GM12878 (cell line): ENCODE measurements around the gene GPATCH2L. TPM values are rescaled to one million over a fixed set of nuclear protein-coding genes. Genes with fewer than 3 reads are reported as not detected.

ENCODE experiments used
- ASH2L ChIP-seq: fragments of 300-600, 200-600 bp; sonication (generic); IDR thresholded peaks from 2 replicates; pipeline ENCODE4 v1.6.1; 2017; ENCODE audit warnings: low read depth, mild to moderate bottlenecking, borderline replicate concordance
- CHD4 ChIP-seq: fragments of 200-600 bp; sonication (generic); IDR thresholded peaks from 2 replicates; pipeline ENCODE4 v1.6.1; 2016; ENCODE audit warnings: mild to moderate bottlenecking
- ESRRA ChIP-seq: IDR thresholded peaks from 2 replicates; pipeline ENCODE4 v1.6.1; 2012; ENCODE audit warnings: mild to moderate bottlenecking, low read length, improper control_type of control experiment
- FOXK2 ChIP-seq: fragments of 450-650 bp; IDR thresholded peaks from 2 replicates; pipeline ENCODE4 v1.6.1; 2017; ENCODE audit warnings: mild to moderate bottlenecking, moderate library complexity
- HDAC6 ChIP-seq: fragments of 200-600 bp; sonication (generic); IDR thresholded peaks from one replicate; pipeline ENCODE4 v1.8.0; 2017; ENCODE audit warnings: antibody characterized with exemption; ENCODE audit not compliant: unreplicated experiment
- KAT2A ChIP-seq: conservative IDR thresholded peaks from 2 replicates; pipeline ENCODE4 v1.6.1; 2011; ENCODE audit warnings: low read depth, low read length; ENCODE audit not compliant: control insufficient read depth
- MTA2 ChIP-seq: fragments of 450-650 bp; IDR thresholded peaks from 2 replicates; pipeline ENCODE4 v1.6.1; 2016; ENCODE audit warnings: low read depth, mild to moderate bottlenecking, moderate library complexity
- NRF1 ChIP-seq: conservative IDR thresholded peaks from 2 replicates; pipeline ENCODE4 v1.6.1; 2011; ENCODE audit warnings: mild to moderate bottlenecking, low read depth, low read length, improper control_type of control experiment
- PAX5 ChIP-seq: IDR thresholded peaks from 2 replicates; pipeline ENCODE4 v1.6.1; 2011; ENCODE audit warnings: low read depth, low read length, borderline replicate concordance
- POLR2AphosphoS5 ChIP-seq: IDR thresholded peaks from 2 replicates; pipeline ENCODE4 v1.6.1; 2011; ENCODE audit warnings: mild to moderate bottlenecking, low read length, inconsistent platforms
- SMAD5 ChIP-seq: IDR thresholded peaks from 2 replicates; pipeline ENCODE4 v1.6.1; 2016; ENCODE audit warnings: antibody characterized with exemption, low read depth
- SPI1 ChIP-seq: IDR thresholded peaks from 2 replicates; pipeline ENCODE4 v1.6.1; 2011; ENCODE audit warnings: low read depth, mild to moderate bottlenecking, low read length, moderate library complexity, borderline replicate concordance; ENCODE audit not compliant: insufficient read depth
- SRF ChIP-seq, 2 experiments: IDR thresholded peaks; 2 replicates each; pipeline ENCODE4 v1.6.1; 2011; ENCODE audit warnings: low read depth in 2 of 2, low read length in 2 of 2, mild to moderate bottlenecking in 1 of 2, moderate library complexity in 1 of 2
- STAT1 ChIP-seq: fragments of 450-650 bp; conservative IDR thresholded peaks from 2 replicates; pipeline ENCODE4 v1.6.1; 2014; ENCODE audit warnings: antibody characterized with exemption, mild to moderate bottlenecking
- STAT3 ChIP-seq: IDR thresholded peaks from 2 replicates; pipeline ENCODE4 v1.6.1; 2011; ENCODE audit warnings: low read depth, low read length, improper control_type of control experiment
- TAF1 ChIP-seq: IDR thresholded peaks from 2 replicates; pipeline ENCODE4 v1.6.1; 2011; ENCODE audit warnings: mild to moderate bottlenecking, low read depth, low read length, borderline replicate concordance
- TCF12 ChIP-seq: IDR thresholded peaks from 2 replicates; pipeline ENCODE4 v1.6.1; 2011; ENCODE audit warnings: low read depth, mild to moderate bottlenecking, low read length
- TCF7 ChIP-seq: IDR thresholded peaks from 2 replicates; pipeline ENCODE4 v1.6.1; 2014; ENCODE audit warnings: antibody characterized with exemption, borderline replicate concordance
- ZNF274 ChIP-seq: IDR thresholded peaks from one replicate; pipeline ENCODE4 v1.8.0; 2011; ENCODE audit not compliant: insufficient read length, insufficient read depth
- ZNF622 ChIP-seq: fragments of 450-650 bp; IDR thresholded peaks from 2 replicates; pipeline ENCODE4 v1.6.1; 2017; ENCODE audit warnings: mild to moderate bottlenecking, inconsistent platforms
- polyA plus RNA-seq, 11 experiments: library from polyadenylated mRNA; depleted of rRNA in 4 of 11; unstranded in 6 of 11; stranded (reverse) in 5 of 11; fragments of >200 nt; fragmentation: Nextera tagmentation in 4 of 11; fragmentation: Illumina TruSeq in 1 of 11; extraction: Ambion mirVana in 4 of 11; extraction: Trizol in 1 of 11; gene quantifications; 1 replicate in 1 of 11; 2 replicates in 10 of 11; pipeline versions ENCODE4 v1.2.1 to v1.2.3, GENCODE V29; 2011 to 2016; ENCODE audit warnings: inconsistent platforms in 2 of 11, missing spikeins in 2 of 11, low read depth in 1 of 11
- total RNA-seq, 4 experiments: library from RNA; depleted of rRNA in 3 of 4; stranded (reverse); fragments of >200 nt in 3 of 4; fragmentation: Illumina TruSeq in 1 of 4; extraction: Trizol in 1 of 4; gene quantifications; 2 replicates each; pipeline versions ENCODE4 v1.2.1 to v1.2.3, GENCODE V29; 2013 to 2021
- TF ChIP-seq, protein P1 (sequence below): IDR thresholded peaks from 2 replicates; pipeline ENCODE4 v1.6.1; 2012; ENCODE audit warnings: low read depth, low read length, improper control_type of control experiment
- TF ChIP-seq, protein P2 (sequence below): fragments of 450-650 bp; IDR thresholded peaks from 2 replicates; pipeline ENCODE4 v1.6.1; 2017; ENCODE audit warnings: mild to moderate bottlenecking, low read depth, inconsistent platforms; ENCODE audit not compliant: poor library complexity, severe bottlenecking
- TF ChIP-seq, protein P3 (sequence below): fragments of 150-350 bp; IDR thresholded peaks from 2 replicates; pipeline ENCODE4 v1.6.1; 2014; ENCODE audit warnings: mild to moderate bottlenecking, low read depth, low read length
- TF ChIP-seq, protein P4 (sequence below): fragments of 450-650 bp; IDR thresholded peaks from 2 replicates; pipeline ENCODE4 v1.6.1; 2018; ENCODE audit warnings: borderline replicate concordance, mild to moderate bottlenecking; ENCODE audit not compliant: partially characterized antibody
- TF ChIP-seq, protein P5 (sequence below): fragments of 450-650 bp; IDR thresholded peaks from 2 replicates; pipeline ENCODE4 v1.6.1; 2017; ENCODE audit warnings: borderline replicate concordance

Gene GPATCH2L
- total and polyA plus RNA-seq, 10 of the 15 experiments (the other 5 are each of a cell fraction or from before 2014, with no cell fraction given), result 9.1 to 50.9 (median 24.4) TPM

DNA sequence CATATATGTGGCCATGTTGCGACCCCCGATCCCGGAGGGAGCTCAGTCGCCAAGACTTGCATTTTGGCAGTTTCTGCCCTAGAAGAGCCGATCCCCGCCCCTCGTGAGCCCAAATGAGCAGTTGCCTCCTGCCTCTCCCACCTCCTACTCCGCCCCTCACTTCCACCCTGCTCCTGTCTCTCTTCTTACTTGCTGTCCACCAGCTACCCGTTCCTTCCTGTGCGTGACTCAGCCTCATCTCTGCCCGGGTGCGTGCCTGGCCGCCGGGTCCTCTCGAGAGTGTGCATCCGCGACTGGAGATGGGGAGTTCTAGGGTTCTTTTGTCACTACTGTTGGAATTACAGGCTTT, 585 bp downstream of the GPATCH2L start (continued):
- no peak for TF ChIP-seq ASH2L
- TF ChIP-seq STAT1, result no peak
- no peak for TF ChIP-seq ESRRA
- TF ChIP-seq, protein P1, sequence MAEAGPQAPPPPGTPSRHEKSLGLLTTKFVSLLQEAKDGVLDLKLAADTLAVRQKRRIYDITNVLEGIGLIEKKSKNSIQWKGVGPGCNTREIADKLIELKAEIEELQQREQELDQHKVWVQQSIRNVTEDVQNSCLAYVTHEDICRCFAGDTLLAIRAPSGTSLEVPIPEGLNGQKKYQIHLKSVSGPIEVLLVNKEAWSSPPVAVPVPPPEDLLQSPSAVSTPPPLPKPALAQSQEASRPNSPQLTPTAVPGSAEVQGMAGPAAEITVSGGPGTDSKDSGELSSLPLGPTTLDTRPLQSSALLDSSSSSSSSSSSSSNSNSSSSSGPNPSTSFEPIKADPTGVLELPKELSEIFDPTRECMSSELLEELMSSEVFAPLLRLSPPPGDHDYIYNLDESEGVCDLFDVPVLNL, result no peak
- TF ChIP-seq KAT2A, result no peak
- no peak; the same call in 1 of the 2 replicates for TF ChIP-seq SPI1
- TF ChIP-seq, protein P2, sequence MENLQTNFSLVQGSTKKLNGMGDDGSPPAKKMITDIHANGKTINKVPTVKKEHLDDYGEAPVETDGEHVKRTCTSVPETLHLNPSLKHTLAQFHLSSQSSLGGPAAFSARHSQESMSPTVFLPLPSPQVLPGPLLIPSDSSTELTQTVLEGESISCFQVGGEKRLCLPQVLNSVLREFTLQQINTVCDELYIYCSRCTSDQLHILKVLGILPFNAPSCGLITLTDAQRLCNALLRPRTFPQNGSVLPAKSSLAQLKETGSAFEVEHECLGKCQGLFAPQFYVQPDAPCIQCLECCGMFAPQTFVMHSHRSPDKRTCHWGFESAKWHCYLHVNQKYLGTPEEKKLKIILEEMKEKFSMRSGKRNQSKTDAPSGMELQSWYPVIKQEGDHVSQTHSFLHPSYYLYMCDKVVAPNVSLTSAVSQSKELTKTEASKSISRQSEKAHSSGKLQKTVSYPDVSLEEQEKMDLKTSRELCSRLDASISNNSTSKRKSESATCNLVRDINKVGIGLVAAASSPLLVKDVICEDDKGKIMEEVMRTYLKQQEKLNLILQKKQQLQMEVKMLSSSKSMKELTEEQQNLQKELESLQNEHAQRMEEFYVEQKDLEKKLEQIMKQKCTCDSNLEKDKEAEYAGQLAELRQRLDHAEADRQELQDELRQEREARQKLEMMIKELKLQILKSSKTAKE, result no peak
- TF ChIP-seq, protein P3, sequence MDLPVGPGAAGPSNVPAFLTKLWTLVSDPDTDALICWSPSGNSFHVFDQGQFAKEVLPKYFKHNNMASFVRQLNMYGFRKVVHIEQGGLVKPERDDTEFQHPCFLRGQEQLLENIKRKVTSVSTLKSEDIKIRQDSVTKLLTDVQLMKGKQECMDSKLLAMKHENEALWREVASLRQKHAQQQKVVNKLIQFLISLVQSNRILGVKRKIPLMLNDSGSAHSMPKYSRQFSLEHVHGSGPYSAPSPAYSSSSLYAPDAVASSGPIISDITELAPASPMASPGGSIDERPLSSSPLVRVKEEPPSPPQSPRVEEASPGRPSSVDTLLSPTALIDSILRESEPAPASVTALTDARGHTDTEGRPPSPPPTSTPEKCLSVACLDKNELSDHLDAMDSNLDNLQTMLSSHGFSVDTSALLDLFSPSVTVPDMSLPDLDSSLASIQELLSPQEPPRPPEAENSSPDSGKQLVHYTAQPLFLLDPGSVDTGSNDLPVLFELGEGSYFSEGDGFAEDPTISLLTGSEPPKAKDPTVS, result no peak
- TF ChIP-seq NRF1, result no peak
- no peak for TF ChIP-seq SMAD5
- no peak for TF ChIP-seq SRF (IDR thresholded peaks at IDR 0.05; ENCODE audit: low read depth in 2 of 2, low read length in 2 of 2)
- no peak for TF ChIP-seq MTA2
- peak; percentile 60; the same call in 1 of the 2 replicates for TF ChIP-seq POLR2AphosphoS5
- TF ChIP-seq, protein P4, sequence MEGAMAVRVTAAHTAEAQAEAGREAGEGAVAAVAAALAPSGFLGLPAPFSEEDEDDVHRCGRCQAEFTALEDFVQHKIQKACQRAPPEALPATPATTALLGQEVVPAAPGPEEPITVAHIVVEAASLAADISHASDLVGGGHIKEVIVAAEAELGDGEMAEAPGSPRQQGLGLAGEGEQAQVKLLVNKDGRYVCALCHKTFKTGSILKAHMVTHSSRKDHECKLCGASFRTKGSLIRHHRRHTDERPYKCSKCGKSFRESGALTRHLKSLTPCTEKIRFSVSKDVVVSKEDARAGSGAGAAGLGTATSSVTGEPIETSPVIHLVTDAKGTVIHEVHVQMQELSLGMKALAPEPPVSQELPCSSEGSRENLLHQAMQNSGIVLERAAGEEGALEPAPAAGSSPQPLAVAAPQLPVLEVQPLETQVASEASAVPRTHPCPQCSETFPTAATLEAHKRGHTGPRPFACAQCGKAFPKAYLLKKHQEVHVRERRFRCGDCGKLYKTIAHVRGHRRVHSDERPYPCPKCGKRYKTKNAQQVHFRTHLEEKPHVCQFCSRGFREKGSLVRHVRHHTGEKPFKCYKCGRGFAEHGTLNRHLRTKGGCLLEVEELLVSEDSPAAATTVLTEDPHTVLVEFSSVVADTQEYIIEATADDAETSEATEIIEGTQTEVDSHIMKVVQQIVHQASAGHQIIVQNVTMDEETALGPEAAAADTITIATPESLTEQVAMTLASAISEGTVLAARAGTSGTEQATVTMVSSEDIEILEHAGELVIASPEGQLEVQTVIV, result no peak
- peak; percentile 68; the same call in 1 of the 2 replicates for TF ChIP-seq TCF12
- TF ChIP-seq TCF7, result no peak
- no peak for TF ChIP-seq STAT3
- no peak for TF ChIP-seq ZNF274
- TF ChIP-seq ZNF622, result no peak
- TF ChIP-seq FOXK2, result no peak
- peak; percentile 22; the same call in 1 of the 2 replicates for TF ChIP-seq PAX5
- peak; percentile 62; the same call in 1 of the 2 replicates for TF ChIP-seq TAF1
- TF ChIP-seq, protein P5, sequence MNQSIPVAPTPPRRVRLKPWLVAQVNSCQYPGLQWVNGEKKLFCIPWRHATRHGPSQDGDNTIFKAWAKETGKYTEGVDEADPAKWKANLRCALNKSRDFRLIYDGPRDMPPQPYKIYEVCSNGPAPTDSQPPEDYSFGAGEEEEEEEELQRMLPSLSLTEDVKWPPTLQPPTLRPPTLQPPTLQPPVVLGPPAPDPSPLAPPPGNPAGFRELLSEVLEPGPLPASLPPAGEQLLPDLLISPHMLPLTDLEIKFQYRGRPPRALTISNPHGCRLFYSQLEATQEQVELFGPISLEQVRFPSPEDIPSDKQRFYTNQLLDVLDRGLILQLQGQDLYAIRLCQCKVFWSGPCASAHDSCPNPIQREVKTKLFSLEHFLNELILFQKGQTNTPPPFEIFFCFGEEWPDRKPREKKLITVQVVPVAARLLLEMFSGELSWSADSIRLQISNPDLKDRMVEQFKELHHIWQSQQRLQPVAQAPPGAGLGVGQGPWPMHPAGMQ, result no peak
- no peak for TF ChIP-seq CHD4
- TF ChIP-seq HDAC6, result no peak
